Pancreas (tissue), 10 donors: ENCODE results near the gene PAIP1. TPM values are rescaled to one million over a fixed set of nuclear protein-coding genes. Genes with fewer than 3 reads are reported as not detected.

Source experiments
- ATAC-seq, 4 donors: fragments of 200-7000 bp; cut with Tn5 transposase; one replicate each; pipeline versions ENCODE4 v1.8.0 to v1.9.1; 2020; ENCODE audit warnings: mild to moderate bottlenecking in 4 of 4, moderate library complexity in 4 of 4
- DNase-seq, 6 donors: peaks; one replicate each; pipeline ENCODE4 v3.0.0-alpha.2; 2020
- FAIRE-seq: peaks from 2 replicates; lab custom pipeline; 2012; peaks lifted over from hg19 to GRCh38; lab: Jason Lieb, UNC
- H3K27ac ChIP-seq, 4 donors: fragments of 200-600 bp; sonication (generic); 1 replicate in 3 of 4; 2 replicates in 1 of 4; pipeline versions ENCODE4 v1.5.0 to v1.8.0; 2020
- H3K27me3 ChIP-seq, 4 donors: fragments of 200-600 bp; one replicate each; pipeline ENCODE4 v1.8.0; 2021
- H3K36me3 ChIP-seq, 3 donors: fragments of 200-600 bp; sonication (generic) in 1 of 3; one replicate each; pipeline versions ENCODE4 v1.5.0 to v1.8.0; 2020 to 2021
- H3K4me1 ChIP-seq, 3 donors: fragments of 200-600 bp; one replicate each; pipeline ENCODE4 v1.8.0; 2021
- H3K4me3 ChIP-seq, 4 donors: fragments of 200-600 bp; sonication (generic) in 2 of 4; one replicate each; pipeline versions ENCODE4 v1.5.0 to v1.8.0; 2020 to 2021
- H3K9me3 ChIP-seq, 4 donors: fragments of 200-600 bp; one replicate each; pipeline ENCODE4 v1.8.0; 2021
- CTCF ChIP-seq, 4 donors: fragments of 200-600 bp; sonication (generic) in 3 of 4; IDR thresholded peaks; one replicate each; pipeline versions ENCODE4 v1.5.0 to v1.8.0; 2021; ENCODE audit warnings: antibody characterized with exemption in 4 of 4
- WGBS, 2 donors: extraction: QIAGEN DNeasy Blood & Tissue Kit; methylation state at CpG; one replicate each; pipeline ENCODE4 v1.1.7; 2013; 5-methylcytosine and 5-hydroxymethylcytosine counted together
- intact Hi-C, 3 donors: fragments of 100-400 bp; cut with DNase I; formaldehyde crosslinking; loops; one replicate each; pipeline versions ENCODE4 v1.11.1 to v1.14.2; 2022
- polyA plus RNA-seq, 2 donors: library from polyadenylated mRNA; stranded (reverse); fragments of 200-250 nt; gene quantifications; one replicate each; pipeline ENCODE4 v1.2.3, GENCODE V29; 2013
- total RNA-seq, 6 donors: library from RNA; stranded (reverse); fragmentation: NEBNext Ultra II Directional in 4 of 6; extraction: Animal tissue kit (Norgen Biotek cat#: 25700) in 4 of 6; gene quantifications; one replicate each; pipeline versions ENCODE4 v1.2.1 to v1.2.4, GENCODE V29; 2021 to 2023
- donor health status: healthy with polysubstance abuse.
- donor health status: DM: no; HTN: no; CAD: no; lungs with moderate emphysema.
- donor health status: DM: no; HTN: no; CAD: no.
- donor health status: control.
- donor health status: control.
- donor health status: Bipolar disorder and iron deficiency.
- donor health status: DM: yes; HTN: yes; CAD: no.
- donor health status: DM: no; HTN: no; CAD: no.
- donor health status: DM: no; HTN: no; CAD: no.
- donor health status: DM: yes; HTN: yes; CAD: no.

Gene PAIP1
- total and polyA plus RNA-seq, 8 donors, result 22.4 to 43.9 (median 30.2) TPM

- no peak for TF ChIP-seq CTCF (IDR thresholded peaks at IDR 0.05)
- Histone ChIP-seq H3K27me3 (no peaks in the 10 kb centered on the region), H3K27ac (no peak overlapping the region), H3K4me1 (no peaks in the 10 kb centered on the region), H3K4me3 (no peak overlapping the region), H3K36me3 (no peaks in the 10 kb centered on the region), H3K9me3 (no peaks in the 10 kb centered on the region)
- ATAC-seq (no peak), FAIRE-seq (no peak), DNase-seq (no peak)
- 49 to 70% methylated on average over 1 of the region's 1 CpG for WGBS, 2 donors
- intact Hi-C loops, result no loop called here
Observed at GRCh38 chr5:43589310-43589709, 32.4 kb upstream of the PAIP1 start.

- H3K36me3 ChIP-seq, result no peaks in the 10 kb centered on the region
- no peak overlapping the region for H3K27ac ChIP-seq
- no peak for ATAC-seq
- H3K9me3 ChIP-seq, result no peaks in the 10 kb centered on the region
- intact Hi-C loops, result no loop called here
- no peaks in the 10 kb centered on the region for H3K4me1 ChIP-seq
- no peak overlapping the region for H3K4me3 ChIP-seq
- DNase-seq, result no peak
- H3K27me3 ChIP-seq, result no peaks in the 10 kb centered on the region
- no peak for FAIRE-seq
- 0 to 41% methylated on average over 1 of the region's 1 CpG for WGBS, 2 donors
- TF ChIP-seq CTCF (IDR thresholded peaks at IDR 0.05), result no peak
Observed at GRCh38 chr5:43588842-43589241, 32.0 kb upstream of the PAIP1 start.

- no peak for DNase-seq
- intact Hi-C loops, result no loop called here
- Histone ChIP-seq H3K4me3 (no peak overlapping the region), H3K27ac (no peak overlapping the region), H3K36me3 (no peaks in the 10 kb centered on the region), H3K4me1 (no peaks in the 10 kb centered on the region), H3K9me3 (no peaks in the 10 kb centered on the region), H3K27me3 (no peaks in the 10 kb centered on the region)
- no peak for FAIRE-seq
- TF ChIP-seq CTCF (IDR thresholded peaks at IDR 0.05), result no peak
- ATAC-seq, result no peak
- WGBS, 2 donors, result 73 to 75% methylated on average over 1 of the region's 1 CpG
Observed at GRCh38 chr5:43584166-43584699, 27.4 kb upstream of the PAIP1 start.

- TF ChIP-seq CTCF (IDR thresholded peaks at IDR 0.05), result no peak
- no peak for ATAC-seq
- Histone ChIP-seq H3K9me3 (no peaks in the 10 kb centered on the region), H3K27ac (no peak overlapping the region), H3K4me1 (no peaks in the 10 kb centered on the region), H3K27me3 (no peaks in the 10 kb centered on the region), H3K4me3 (no peak overlapping the region), H3K36me3 (no peaks in the 10 kb centered on the region)
- no peak for DNase-seq
- intact Hi-C loops, result no loop called here
- FAIRE-seq, result no peak
Observed at GRCh38 chr5:43583724-43584123, 26.8 kb upstream of the PAIP1 start.

GRCh38 chr5:43582082-43583005, 25.5 kb upstream of the PAIP1 start:
- Histone ChIP-seq H3K4me1 (no peaks in the 10 kb centered on the region), H3K36me3 (no peaks in the 10 kb centered on the region), H3K4me3 (no peak overlapping the region), H3K27me3 (no peaks in the 10 kb centered on the region), H3K9me3 (no peaks in the 10 kb centered on the region), H3K27ac (no peak overlapping the region)
- DNase-seq (no peak), ATAC-seq (no peak), FAIRE-seq (no peak)
- intact Hi-C loops, result no loop called here
- TF ChIP-seq CTCF (IDR thresholded peaks at IDR 0.05), result no peak
- WGBS, 2 donors, result 67 to 72% methylated on average over 4 of the region's 4 CpGs
